Measurements from ENCODE around the gene TTLL10.

TTLL10 gene

DNA sequence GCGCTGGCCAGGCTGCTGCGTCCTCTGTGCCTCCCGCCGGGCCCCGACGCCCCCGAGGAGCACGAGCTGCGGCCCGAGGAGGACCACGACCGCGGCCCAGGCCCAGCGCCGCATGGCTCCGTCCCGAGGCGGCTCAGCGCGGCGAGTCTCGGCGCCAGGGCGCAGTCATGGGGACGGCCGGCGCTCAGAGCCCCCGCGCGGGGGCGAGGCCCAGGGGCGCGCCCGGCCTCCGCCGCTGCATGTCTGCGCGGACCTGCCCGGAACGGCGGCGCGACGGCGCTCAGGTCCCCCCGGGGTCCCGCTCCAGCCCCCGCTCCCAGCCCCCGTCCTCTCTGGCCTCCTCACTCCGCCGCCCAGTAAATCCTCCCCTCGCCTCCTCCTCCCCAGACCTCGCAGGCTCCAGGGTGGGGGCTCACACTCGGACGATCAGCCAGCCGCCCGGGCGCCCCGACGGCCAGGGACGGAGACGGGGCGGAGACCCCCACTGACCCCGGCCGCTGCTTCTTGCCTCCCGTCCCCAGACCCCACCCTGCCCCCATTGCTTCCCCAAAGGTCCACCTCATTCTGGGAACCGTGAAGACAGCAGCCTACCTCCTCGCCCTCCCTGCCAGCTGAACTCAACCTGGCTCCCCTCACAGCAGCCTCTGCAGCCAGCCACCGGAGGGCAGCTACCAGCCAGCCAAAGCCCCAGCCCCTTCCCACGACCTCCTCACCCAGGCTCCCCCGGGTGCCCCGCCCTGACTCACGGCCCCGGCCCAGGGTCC lies 73.1 kb downstream of the TTLL10 start, which contains the start of gene C1QTNF12:
Gene C1QTNF12, minus strand, starts transcription at position 146 of the 764 bp plus-strand sequence. Its CDS starts 32 bp downstream, at position 114.
- no peak for DNase-seq
- in situ Hi-C loops (cut with MboI; ENCODE audit: low pct_unique_long_range_greater_than_20kb, low sequenced_read_pairs): loop anchor here (25.0 kb wide), 1 partner anchor 109 kb away; no protein-coding TSS in a partner anchor

DNA sequence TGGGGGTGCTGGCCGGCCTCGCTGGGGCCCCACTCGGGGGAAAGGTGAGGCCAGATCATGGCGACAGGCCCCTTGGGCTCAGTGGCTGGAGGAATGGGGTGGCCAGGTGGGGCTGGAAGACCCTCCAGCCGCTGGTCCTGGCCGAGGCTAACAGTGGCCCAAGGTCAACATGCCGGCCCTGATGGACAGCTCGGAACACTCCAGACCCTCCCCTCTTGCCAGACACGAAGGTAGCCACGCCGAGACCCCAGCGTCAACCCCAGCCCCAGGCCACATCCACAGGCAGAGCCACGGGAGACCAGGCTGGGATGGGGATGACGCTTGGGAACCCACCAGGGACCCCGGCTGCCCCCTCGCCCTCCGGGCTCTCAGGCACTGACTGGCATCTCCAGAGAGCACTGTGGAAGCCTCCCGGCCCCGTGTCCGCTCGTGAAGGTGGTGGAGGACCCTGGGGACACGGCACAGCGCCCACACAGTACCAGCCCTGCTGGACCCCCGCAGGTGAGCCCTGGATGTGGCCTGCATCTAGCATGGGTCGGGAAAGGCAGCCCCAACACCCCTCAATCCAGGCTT lies 73.7 kb downstream of the TTLL10 start:
- in situ Hi-C loops (cut with MboI; ENCODE audit: low pct_unique_long_range_greater_than_20kb, low sequenced_read_pairs): loop anchor here (25.0 kb wide), 1 partner anchor 110 kb away; no protein-coding TSS in a partner anchor
- no peak for DNase-seq
